GM12878 (cell line): ENCODE results near the gene AKAP12. TPM values are rescaled to one million over a fixed set of nuclear protein-coding genes. Genes with fewer than 3 reads are reported as not detected.

ENCODE experiments used
- BACH1 ChIP-seq: fragments of 450-650 bp; IDR thresholded peaks from 2 replicates; pipeline ENCODE4 v1.6.1; 2017; ENCODE audit warnings: mild to moderate bottlenecking, borderline replicate concordance
- CEBPB ChIP-seq, 2 experiments: fragments of 150-350 bp in 1 of 2; IDR thresholded peaks; 2 replicates each; pipeline ENCODE4 v1.6.1; 2012 to 2014; ENCODE audit warnings: low read depth in 2 of 2, low read length in 2 of 2, borderline replicate concordance in 1 of 2, inconsistent platforms in 1 of 2
- CTCF ChIP-seq, 3 experiments: IDR thresholded peaks in 2 of 3; conservative IDR thresholded peaks in 1 of 3; 2 replicates each; pipeline ENCODE4 v1.5.1; 2011; ENCODE audit warnings: low read depth in 3 of 3, low read length in 3 of 3, mild to moderate bottlenecking in 3 of 3, control low read depth in 2 of 3, moderate library complexity in 2 of 3, inconsistent platforms in 1 of 3, mixed read lengths in 1 of 3; ENCODE audit not compliant: control insufficient read depth in 2 of 3, insufficient read depth in 1 of 3; ENCODE audit errors: extremely low read depth in 1 of 3
- E2F4 ChIP-seq: IDR thresholded peaks from 2 replicates; pipeline ENCODE4 v1.6.1; 2012; ENCODE audit warnings: low read depth, low read length, improper control_type of control experiment
- ESRRA ChIP-seq: IDR thresholded peaks from 2 replicates; pipeline ENCODE4 v1.6.1; 2012; ENCODE audit warnings: mild to moderate bottlenecking, low read length, improper control_type of control experiment
- GABPA ChIP-seq: IDR thresholded peaks from 2 replicates; pipeline ENCODE4 v1.6.1; 2014; ENCODE audit warnings: antibody characterized with exemption, low read depth, mild to moderate bottlenecking, inconsistent platforms
- IRF4 ChIP-seq: IDR thresholded peaks from 2 replicates; pipeline ENCODE4 v1.6.1; 2011; ENCODE audit warnings: low read depth, low read length
- JUND ChIP-seq: IDR thresholded peaks from 2 replicates; pipeline ENCODE4 v1.6.1; 2012; ENCODE audit warnings: low read depth, mild to moderate bottlenecking, low read length, improper control_type of control experiment, moderate library complexity
- MYC ChIP-seq: IDR thresholded peaks from 2 replicates; pipeline ENCODE4 v1.6.1; 2011; ENCODE audit warnings: mild to moderate bottlenecking, low read length, moderate library complexity, inconsistent platforms; ENCODE audit not compliant: insufficient read depth, insufficient replicate concordance, insufficient read length, severe bottlenecking
- NFYA ChIP-seq: IDR thresholded peaks from 2 replicates; pipeline ENCODE4 v1.6.1; 2011; ENCODE audit warnings: low read depth, mild to moderate bottlenecking, low read length, improper control_type of control experiment, borderline replicate concordance
- PAX5 ChIP-seq: IDR thresholded peaks from 2 replicates; pipeline ENCODE4 v1.6.1; 2011; ENCODE audit warnings: low read depth, low read length, borderline replicate concordance
- PBX3 ChIP-seq: IDR thresholded peaks from 2 replicates; pipeline ENCODE4 v1.6.1; 2011; ENCODE audit warnings: mild to moderate bottlenecking, low read depth, low read length, moderate library complexity; ENCODE audit not compliant: insufficient replicate concordance
- POLR2A ChIP-seq: IDR thresholded peaks from 2 replicates; pipeline ENCODE4 v1.6.1; 2011; ENCODE audit warnings: low read depth, mild to moderate bottlenecking, low read length
- POLR2AphosphoS5 ChIP-seq: IDR thresholded peaks from 2 replicates; pipeline ENCODE4 v1.6.1; 2011; ENCODE audit warnings: mild to moderate bottlenecking, low read length, inconsistent platforms
- RELA ChIP-seq: fragments of 450-650 bp; IDR thresholded peaks from 2 replicates; pipeline ENCODE4 v1.8.0; 2014; ENCODE audit warnings: borderline replicate concordance; ENCODE audit not compliant: partially characterized antibody
- SREBF1 ChIP-seq: IDR thresholded peaks from 2 replicates; pipeline ENCODE4 v1.6.1; 2012; ENCODE audit warnings: mild to moderate bottlenecking, low read length
- STAT3 ChIP-seq: IDR thresholded peaks from 2 replicates; pipeline ENCODE4 v1.6.1; 2011; ENCODE audit warnings: low read depth, low read length, improper control_type of control experiment
- SUZ12 ChIP-seq: fragments of 200-600 bp; sonication (generic); IDR thresholded peaks from one replicate; pipeline ENCODE4 v1.6.1; 2018; ENCODE audit warnings: antibody characterized with exemption, mild to moderate bottlenecking; ENCODE audit not compliant: unreplicated experiment
- TAF1 ChIP-seq: IDR thresholded peaks from 2 replicates; pipeline ENCODE4 v1.6.1; 2011; ENCODE audit warnings: mild to moderate bottlenecking, low read depth, low read length, borderline replicate concordance
- TCF3 ChIP-seq: IDR thresholded peaks from 2 replicates; pipeline ENCODE4 v1.6.1; 2012; ENCODE audit warnings: low read depth, mild to moderate bottlenecking, low read length, borderline replicate concordance; ENCODE audit not compliant: insufficient read depth
- YY1 ChIP-seq: IDR thresholded peaks from 2 replicates; pipeline ENCODE4 v1.6.1; 2011; ENCODE audit warnings: low read depth, mild to moderate bottlenecking, low read length
- ZNF274 ChIP-seq: IDR thresholded peaks from one replicate; pipeline ENCODE4 v1.8.0; 2011; ENCODE audit not compliant: insufficient read length, insufficient read depth
- ZNF592 ChIP-seq: fragments of 450-650 bp; IDR thresholded peaks from 2 replicates; pipeline ENCODE4 v1.6.1; 2017; ENCODE audit warnings: mild to moderate bottlenecking, moderate library complexity
- polyA plus RNA-seq, 11 experiments: library from polyadenylated mRNA; depleted of rRNA in 4 of 11; unstranded in 6 of 11; stranded (reverse) in 5 of 11; fragments of >200 nt; fragmentation: Nextera tagmentation in 4 of 11; fragmentation: Illumina TruSeq in 1 of 11; extraction: Ambion mirVana in 4 of 11; extraction: Trizol in 1 of 11; gene quantifications; 1 replicate in 1 of 11; 2 replicates in 10 of 11; pipeline versions ENCODE4 v1.2.1 to v1.2.3, GENCODE V29; 2011 to 2016; ENCODE audit warnings: inconsistent platforms in 2 of 11, missing spikeins in 2 of 11, low read depth in 1 of 11
- total RNA-seq, 4 experiments: library from RNA; depleted of rRNA in 3 of 4; stranded (reverse); fragments of >200 nt in 3 of 4; fragmentation: Illumina TruSeq in 1 of 4; extraction: Trizol in 1 of 4; gene quantifications; 2 replicates each; pipeline versions ENCODE4 v1.2.1 to v1.2.3, GENCODE V29; 2013 to 2021

Gene AKAP12
- total and polyA plus RNA-seq, 10 of the 15 experiments (the other 5 are each of a cell fraction or from before 2014, with no cell fraction given) = under 0.01 to 0.72 (median 0.06) TPM; not detected in 4

- TF ChIP-seq CTCF (IDR thresholded peaks at IDR 0.05 in 2 of 3, conservative IDR thresholded peaks at IDR 0.05 in 1 of 3; ENCODE audit: control insufficient read depth in 2 of 3, extremely low read depth in 1 of 3, insufficient read depth in 1 of 3, low read depth in 3 of 3, low read length in 3 of 3) (no peak), CEBPB (IDR thresholded peaks at IDR 0.05; ENCODE audit: borderline replicate concordance in 1 of 2, low read depth in 2 of 2, low read length in 2 of 2) (no peak), GABPA (0 out of 2 replicates have a peak, but pooled peaks have one; percentile 17), POLR2AphosphoS5 (peak; percentile 83), TCF3 (peak; percentile 85), PBX3 (peak; percentile 5), JUND (no peak), E2F4 (no peak; the same call in 1 of the 2 replicates), ZNF274 (no peak), MYC (no peak), ESRRA (0 out of 2 replicates have a peak, but pooled peaks have one; percentile 16), BACH1 (no peak; the same call in none of the 2 replicates), STAT3 (no peak), YY1 (peak; percentile 28; the same call in 1 of the 2 replicates), PAX5 (peak; percentile 22; the same call in 1 of the 2 replicates), RELA (peak; percentile 10), SREBF1 (no peak), POLR2A (peak; percentile 77), TAF1 (peak; percentile 92), SUZ12 (no peak), NFYA (no peak), ZNF592 (no peak), IRF4 (no peak)
Measured at GRCh38 chr6:151390276-151390850, 150.6 kb downstream of the AKAP12 start (continued).
